Effector CD4-positive, alpha-beta T cell (primary cell): ENCODE results near the gene RNASE7.
"Not testable (repeated sequence)": the region's sequence is repeated elsewhere in the genome, so short reads cannot be mapped to it uniquely, and the experiment has no call there.

Experiments
- DNase-seq: peaks from one replicate; pipeline ENCODE4 v3.0.0-alpha.2; 2020

The RNASE7 gene

GRCh38 chr14:21023817-21024584, 18.2 kb upstream of the RNASE7 start:
- DNase-seq, result no peak

GRCh38 chr14:21024585-21025370, 17.4 kb upstream of the RNASE7 start, which contains the start of gene NDRG2:
NDRG2 (minus strand) TSS chr14:21025061; CDS start chr14:21023315, 1,746 bp downstream.
- peak; percentile 69 for DNase-seq

- DNase-seq, result no peak
Observed at GRCh38 chr14:21025371-21026273, 16.5 kb upstream of the RNASE7 start.

GRCh38 chr14:21026274-21026987, 15.7 kb upstream of the RNASE7 start:
- DNase-seq, result no peak

- no peak for DNase-seq
Observed at GRCh38 chr14:21026988-21027315, 15.2 kb upstream of the RNASE7 start.

GRCh38 chr14:21029917-21030316, 12.2 kb upstream of the RNASE7 start, which contains the start of gene TPPP2:
TPPP2 (plus strand) TSS chr14:21030217; CDS start chr14:21030582, 365 bp downstream.
- no peak for DNase-seq

GRCh38 chr14:21030531-21030930, 11.6 kb upstream of the RNASE7 start:
- DNase-seq, result no peak

GRCh38 chr14:21032326-21033132, 9.6 kb upstream of the RNASE7 start:
- no peak for DNase-seq

- no peak for DNase-seq
Observed at GRCh38 chr14:21033133-21033698, 8.9 kb upstream of the RNASE7 start.

- no peak for DNase-seq
Observed at GRCh38 chr14:21034707-21035106, 7.5 kb upstream of the RNASE7 start, which contains the start of gene RNASE13. RNASE13 (minus strand) TSS chr14:21034807; CDS start chr14:21034288, 519 bp downstream.

GRCh38 chr14:21036751-21037150, 5.4 kb upstream of the RNASE7 start:
- DNase-seq, result no peak

GRCh38 chr14:21037156-21037555, 5.0 kb upstream of the RNASE7 start:
- DNase-seq, result no peak

- no peak for DNase-seq
Observed at GRCh38 chr14:21038441-21039422, 3.4 kb upstream of the RNASE7 start.

GRCh38 chr14:21039585-21040369, 2.4 kb upstream of the RNASE7 start:
- DNase-seq, result no peak

- no peak for DNase-seq
Observed at GRCh38 chr14:21040370-21040925, 1.7 kb upstream of the RNASE7 start.

GRCh38 chr14:21040941-21041340, 1.2 kb upstream of the RNASE7 start:
- not testable (repeated sequence) for DNase-seq

GRCh38 chr14:21042918-21043317, 756 bp downstream of the RNASE7 start:
- no peak for DNase-seq

GRCh38 chr14:21043387-21043973, 1.3 kb downstream of the RNASE7 start:
- DNase-seq, result no peak
